ENCODE results near the gene PTGES2. TPM values are rescaled to one million over a fixed set of nuclear protein-coding genes. Genes with fewer than 3 reads are reported as not detected.

PTGES2 gene
- total and polyA plus RNA-seq, 9 of the 15 experiments (the other 6 are each of a cell fraction or from before 2014, with no cell fraction given), result 2.4 to 196 (median 90.1) TPM

- H3K79me2 ChIP-seq (ENCODE audit: control insufficient read depth, insufficient read depth, low read length), result no peaks in the 10 kb centered on the region
- H3K4me2 ChIP-seq (ENCODE audit: insufficient read depth, low read length), result peak overlapping the region; percentile 61
- H3K36me3 ChIP-seq (ENCODE audit: control insufficient read depth, insufficient read depth, low read length), result no peaks in the 10 kb centered on the region
- 41% methylated on average over 11 of the region's 11 CpGs for WGBS (ENCODE audit: insufficient coverage, low coverage, missing lambda C conversion rate)
- FAIRE-seq (no peak), ATAC-seq (peak; percentile 2; the same call in 2 of the 3 replicates), DNase-seq (ENCODE audit: extremely low read depth in 1 of 4, low spot score in 3 of 4) (peak; percentile 34 to 57 (median 48))
- in situ Hi-C loops (cut with MboI) (no loop called here), intact Hi-C loops (cut with micrococcal nuclease) (no loop called here)
- H3K9me1 ChIP-seq (ENCODE audit: control insufficient read depth, insufficient read depth, low read length), result peaks cover 8% of the 10 kb centered on the region
- H2AFZ ChIP-seq (ENCODE audit: low read depth, low read length), result peak overlapping the region; percentile 94
- peak overlapping the region; percentile 9; the same call in 1 of the 3 replicates for H3K27ac ChIP-seq (ENCODE audit: extremely low read depth, low read depth, low read length)
- peaks cover 17 to 72% of the 10 kb centered on the region in 2 experiments for H3K4me1 ChIP-seq (replicated peaks in 1 of 2; ENCODE audit: control insufficient read depth in 2 of 2, insufficient read depth in 2 of 2, low read length in 2 of 2)
- ChIA-PET CTCF (ENCODE audit: low intra/inter-chr PET ratio) (no interaction called here), POLR2A (interaction anchor here (0.6 to 3.6 kb wide), 7 partner anchors 11 to 72 kb away, joined by 3 to 37 read pairs (median 4); partner anchors contain the start of gene BBLN)
- H3K4me3 ChIP-seq, result no peak overlapping the region
- H3K9ac ChIP-seq (ENCODE audit: insufficient read depth in 1 of 2, low read depth in 2 of 2, low read length in 2 of 2), result peak overlapping the region; percentile 10 to 82
- no peaks in the 10 kb centered on the region for H4K20me1 ChIP-seq (replicated peaks; ENCODE audit: control insufficient read depth, insufficient read depth, low read length)
- BruUV-seq (replicated peaks), result no TSS peak
- no peaks in the 10 kb centered on the region for H3K9me3 ChIP-seq (replicated peaks; ENCODE audit: control insufficient read depth, insufficient read depth, low read depth, low read length)
- no peaks in the 10 kb centered on the region for H3K27me3 ChIP-seq (ENCODE audit: control insufficient read depth in 2 of 2, insufficient read depth in 2 of 2, low read length in 2 of 2)
- TF ChIP-seq ERF (CRISPR knock-in tag; IDR thresholded peaks at IDR 0.05) (0 out of 2 replicates have a peak, but pooled peaks have one; percentile 32), ATF3 (IDR thresholded peaks at IDR 0.05) (no peak), ATF3 (CRISPR knock-in tag; conservative IDR thresholded peaks at IDR 0.05) (0 out of 2 replicates have a peak, but pooled peaks have one; percentile 60), ID3 (CRISPR knock-in tag; IDR thresholded peaks at IDR 0.05) (no peak), ID3 (tag; IDR thresholded peaks at IDR 0.05) (0 out of 2 replicates have a peak, but pooled peaks have one; percentile 44), ZEB2 (IDR thresholded peaks at IDR 0.05) (no peak), ZKSCAN1 (IDR thresholded peaks at IDR 0.05; ENCODE audit: low read depth, low read length) (0 out of 2 replicates have a peak, but pooled peaks have one; percentile 4), ZNF668 (CRISPR knock-in tag; IDR thresholded peaks at IDR 0.05) (0 out of 2 replicates have a peak, but pooled peaks have one; percentile 39), MIER1 (IDR thresholded peaks at IDR 0.05; ENCODE audit: low read depth) (no peak), MYC (IDR thresholded peaks at IDR 0.05; ENCODE audit: low read depth, low read length) (no peak), MYC (CRISPR knock-in tag; IDR thresholded peaks at IDR 0.05; ENCODE audit: borderline replicate concordance, low read depth) (peak; percentile 53; the same call in 1 of the 2 replicates), ZNF165 (CRISPR knock-in tag; IDR thresholded peaks at IDR 0.05; ENCODE audit: borderline replicate concordance) (peak; percentile 36; the same call in 1 of the 2 replicates), HDAC2 (IDR thresholded peaks at IDR 0.05) (0 out of 2 replicates have a peak, but pooled peaks have one; percentile 16), ATF1 (CRISPR knock-in tag; IDR thresholded peaks at IDR 0.05) (no peak), ATF1 (tag; IDR thresholded peaks at IDR 0.05) (peak; percentile 77), TBP (optimal IDR thresholded peaks at IDR 0.05; ENCODE audit: low read depth, low read length) (no peak), HBP1 (CRISPR knock-in tag; IDR thresholded peaks at IDR 0.05) (0 out of 2 replicates have a peak, but pooled peaks have one; percentile 46), SIRT6 (IDR thresholded peaks at IDR 0.05; ENCODE audit: low read depth, low read length) (no peak), PRMT5 (CRISPR knock-in tag; IDR thresholded peaks at IDR 0.05) (0 out of 2 replicates have a peak, but pooled peaks have one; percentile 21), MLX (CRISPR knock-in tag; conservative IDR thresholded peaks at IDR 0.05) (peak in 1 of 2 experiments; percentile 7; a peak in 1 of 4 replicates), NBN (IDR thresholded peaks at IDR 0.05; ENCODE audit: low read depth) (no peak)
These were observed 22.5 kb upstream of the PTGES2 start for GRCh38 chr9:128149951-128150593.
